Measurements from ENCODE around the gene R3HCC1L. TPM values are rescaled to one million over a fixed set of nuclear protein-coding genes. Genes with fewer than 3 reads are reported as not detected.

R3HCC1L gene
- total RNA-seq, 1 donor from 2014 or later: 14.4 TPM

DNA sequence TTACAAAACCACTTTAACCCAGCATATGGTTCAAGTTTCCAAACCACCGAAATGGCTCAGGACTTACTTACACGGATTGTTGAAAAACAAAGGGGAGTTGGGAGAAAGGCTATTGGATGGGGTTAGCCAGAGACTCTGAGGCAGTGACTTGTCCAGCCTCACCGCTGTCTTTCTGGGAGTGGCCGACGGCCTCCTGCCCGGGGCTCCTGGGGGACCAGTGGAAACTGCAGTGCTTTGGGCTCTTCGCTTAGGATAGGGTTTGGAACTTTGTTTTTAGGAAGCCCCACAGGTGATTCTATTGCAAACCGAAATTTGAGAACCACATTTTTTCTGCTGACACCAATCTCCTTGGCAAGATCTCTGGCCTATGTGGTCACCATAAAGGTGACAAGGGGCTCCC is 38.1 kb upstream of the R3HCC1L start:
- Histone ChIP-seq H3K4me3 (no peak overlapping the region), H3K27me3 (ENCODE audit: low read depth) (no peaks in the 10 kb centered on the region), H3K9me3 (no peaks in the 10 kb centered on the region), H3K4me1 (no peaks in the 10 kb centered on the region), H3K36me3 (no peaks in the 10 kb centered on the region), H3K27ac (no peak overlapping the region)
- no peak for ATAC-seq
- TF ChIP-seq, protein P1, sequence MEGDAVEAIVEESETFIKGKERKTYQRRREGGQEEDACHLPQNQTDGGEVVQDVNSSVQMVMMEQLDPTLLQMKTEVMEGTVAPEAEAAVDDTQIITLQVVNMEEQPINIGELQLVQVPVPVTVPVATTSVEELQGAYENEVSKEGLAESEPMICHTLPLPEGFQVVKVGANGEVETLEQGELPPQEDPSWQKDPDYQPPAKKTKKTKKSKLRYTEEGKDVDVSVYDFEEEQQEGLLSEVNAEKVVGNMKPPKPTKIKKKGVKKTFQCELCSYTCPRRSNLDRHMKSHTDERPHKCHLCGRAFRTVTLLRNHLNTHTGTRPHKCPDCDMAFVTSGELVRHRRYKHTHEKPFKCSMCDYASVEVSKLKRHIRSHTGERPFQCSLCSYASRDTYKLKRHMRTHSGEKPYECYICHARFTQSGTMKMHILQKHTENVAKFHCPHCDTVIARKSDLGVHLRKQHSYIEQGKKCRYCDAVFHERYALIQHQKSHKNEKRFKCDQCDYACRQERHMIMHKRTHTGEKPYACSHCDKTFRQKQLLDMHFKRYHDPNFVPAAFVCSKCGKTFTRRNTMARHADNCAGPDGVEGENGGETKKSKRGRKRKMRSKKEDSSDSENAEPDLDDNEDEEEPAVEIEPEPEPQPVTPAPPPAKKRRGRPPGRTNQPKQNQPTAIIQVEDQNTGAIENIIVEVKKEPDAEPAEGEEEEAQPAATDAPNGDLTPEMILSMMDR (IDR thresholded peaks at IDR 0.05): no peak
- intact Hi-C loops (cut with DNase I): no loop called here
- DNase-seq: no peak

DNA sequence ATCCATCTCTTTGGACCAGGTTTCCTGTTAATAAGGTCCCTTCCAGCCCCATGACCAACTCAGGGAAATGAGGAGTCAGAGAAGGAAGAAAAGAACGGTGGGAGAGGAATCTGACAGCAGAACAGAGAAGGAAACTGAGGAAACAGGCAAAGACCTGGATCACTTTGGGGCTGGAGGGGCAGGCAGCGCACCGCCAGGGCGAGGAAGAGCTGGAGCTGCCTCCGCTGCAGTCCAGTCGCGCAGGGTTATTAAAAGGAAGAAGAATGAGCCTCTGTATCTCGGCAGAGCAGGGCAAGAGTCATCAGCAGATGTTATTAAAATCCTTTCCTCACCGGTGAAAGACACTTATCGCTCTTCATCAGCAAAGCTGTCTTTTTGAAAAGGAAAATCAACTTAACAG is 37.7 kb upstream of the R3HCC1L start:
- Histone ChIP-seq H3K9me3 (no peaks in the 10 kb centered on the region), H3K4me1 (no peaks in the 10 kb centered on the region), H3K4me3 (no peak overlapping the region), H3K27me3 (ENCODE audit: low read depth) (no peaks in the 10 kb centered on the region), H3K36me3 (no peaks in the 10 kb centered on the region), H3K27ac (no peak overlapping the region)
- DNase-seq (no peak), ATAC-seq (no peak)
- intact Hi-C loops (cut with DNase I): no loop called here
- TF ChIP-seq, protein P1 (IDR thresholded peaks at IDR 0.05): no peak

DNA sequence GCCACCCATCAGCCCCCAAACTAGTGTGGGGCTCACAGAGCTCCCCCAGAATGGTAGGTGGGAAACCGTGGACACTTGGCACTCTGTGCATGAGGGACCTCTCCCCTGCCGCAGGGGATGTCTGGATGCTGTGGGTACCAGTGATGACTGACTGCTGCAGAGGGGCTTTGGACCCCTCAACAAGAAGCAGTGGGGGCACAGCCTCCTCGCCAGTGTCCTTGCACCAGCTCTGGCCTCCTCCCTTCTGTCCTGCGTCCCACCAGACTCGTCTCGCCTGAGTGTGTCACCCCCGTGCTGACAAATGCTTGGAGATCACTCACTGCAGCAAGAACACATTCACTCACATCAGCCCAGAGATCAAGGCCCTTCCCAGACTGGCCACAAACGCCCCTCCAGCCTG is 37.3 kb upstream of the R3HCC1L start:
- TF ChIP-seq, protein P1 (IDR thresholded peaks at IDR 0.05): no peak
- ATAC-seq (no peak), DNase-seq (no peak)
- Histone ChIP-seq H3K4me3 (no peak overlapping the region), H3K4me1 (no peaks in the 10 kb centered on the region), H3K27ac (no peak overlapping the region), H3K36me3 (no peaks in the 10 kb centered on the region), H3K9me3 (no peaks in the 10 kb centered on the region), H3K27me3 (ENCODE audit: low read depth) (no peaks in the 10 kb centered on the region)
- intact Hi-C loops (cut with DNase I): no loop called here

DNA sequence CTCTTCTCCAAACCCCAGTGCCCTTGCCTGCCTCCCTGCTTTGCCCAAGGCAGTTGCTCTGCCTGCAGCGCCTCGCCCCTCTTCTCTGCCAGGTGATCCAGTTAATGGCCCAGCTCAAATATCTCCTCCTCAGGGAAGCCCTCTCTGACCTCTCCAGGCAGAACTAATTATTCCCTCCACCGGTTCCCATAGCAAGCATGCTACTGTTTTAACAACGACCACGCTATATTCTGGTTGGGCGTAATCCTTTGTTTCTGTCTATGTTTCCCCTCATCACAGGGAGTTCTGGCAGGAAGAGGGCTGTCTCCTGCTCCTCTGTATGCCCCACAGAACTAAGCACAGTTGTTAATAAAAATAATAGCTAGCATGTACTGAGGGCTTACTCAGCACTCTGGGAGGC is 36.8 kb upstream of the R3HCC1L start:
- no peaks in the 10 kb centered on the region for H3K4me1 ChIP-seq
- no peak overlapping the region for H3K27ac ChIP-seq
- TF ChIP-seq, protein P1 (IDR thresholded peaks at IDR 0.05): no peak
- DNase-seq: no peak
- intact Hi-C loops (cut with DNase I): no loop called here
- no peaks in the 10 kb centered on the region for H3K27me3 ChIP-seq (ENCODE audit: low read depth)
- no peak for ATAC-seq
- H3K9me3 ChIP-seq: no peaks in the 10 kb centered on the region
- no peak overlapping the region for H3K4me3 ChIP-seq
- no peaks in the 10 kb centered on the region for H3K36me3 ChIP-seq

DNA sequence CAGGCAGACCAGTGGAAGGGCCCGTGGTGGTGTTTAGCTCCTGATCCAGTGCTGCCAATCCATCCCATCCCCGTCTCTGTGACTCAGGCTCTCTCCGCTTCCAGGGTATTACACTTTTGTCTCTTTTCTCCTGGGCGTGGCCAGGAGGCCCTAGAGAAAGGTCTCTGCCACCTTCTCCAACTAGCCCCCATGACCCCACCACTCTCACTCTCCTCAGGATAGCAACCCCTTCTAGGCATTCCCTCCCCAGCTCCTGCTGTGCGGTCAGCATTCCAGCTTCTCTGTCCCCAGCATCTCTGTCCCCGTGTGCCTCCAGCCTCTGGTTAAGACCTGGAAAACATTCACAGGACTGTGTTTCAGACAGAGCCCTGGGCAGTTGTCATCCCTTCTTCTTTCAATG is 36.2 kb upstream of the R3HCC1L start:
- H3K36me3 ChIP-seq: no peaks in the 10 kb centered on the region
- intact Hi-C loops (cut with DNase I): no loop called here
- no peak for ATAC-seq
- no peaks in the 10 kb centered on the region for H3K9me3 ChIP-seq
- TF ChIP-seq, protein P1 (IDR thresholded peaks at IDR 0.05): no peak
- no peak overlapping the region for H3K27ac ChIP-seq
- H3K4me3 ChIP-seq: no peak overlapping the region
- DNase-seq: no peak
- H3K4me1 ChIP-seq: no peaks in the 10 kb centered on the region
- no peaks in the 10 kb centered on the region for H3K27me3 ChIP-seq (ENCODE audit: low read depth)

DNA sequence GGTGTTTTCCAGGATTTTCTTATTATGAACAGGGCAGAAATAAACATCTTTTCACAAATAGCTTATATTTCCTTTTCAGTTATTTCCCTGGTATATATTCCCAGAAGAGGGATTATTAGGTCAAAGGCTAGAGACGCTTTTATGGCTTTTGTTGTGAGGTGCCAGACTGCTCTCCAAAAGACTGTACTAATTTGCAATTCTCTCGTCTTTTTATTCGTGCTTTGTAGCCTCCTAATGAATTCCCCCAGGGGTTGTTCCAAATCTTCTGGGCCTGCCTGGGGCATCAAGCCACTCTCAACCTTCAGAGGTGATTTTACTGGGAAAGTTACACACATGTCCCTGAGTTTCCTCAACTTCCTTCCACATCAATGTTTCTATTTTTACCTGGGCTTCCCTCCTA is 34.0 kb upstream of the R3HCC1L start:
- intact Hi-C loops (cut with DNase I): no loop called here
- no peak overlapping the region for H3K27ac ChIP-seq
- no peak for DNase-seq
- no peaks in the 10 kb centered on the region for H3K4me1 ChIP-seq
- H3K36me3 ChIP-seq: no peaks in the 10 kb centered on the region
- H3K27me3 ChIP-seq (ENCODE audit: low read depth): no peaks in the 10 kb centered on the region
- TF ChIP-seq, protein P1 (IDR thresholded peaks at IDR 0.05): no peak
- H3K9me3 ChIP-seq: no peaks in the 10 kb centered on the region
- ATAC-seq: no peak
- H3K4me3 ChIP-seq: no peak overlapping the region

Measured in lower lobe of right lung (tissue), 2 donors.